ENCODE measurements around the gene IPO11. TPM values are rescaled to one million over a fixed set of nuclear protein-coding genes. Genes with fewer than 3 reads are reported as not detected.

Gene IPO11
- total and polyA plus RNA-seq, 4 donors = 4.7 to 20.6 (median 9.0) TPM

DNA sequence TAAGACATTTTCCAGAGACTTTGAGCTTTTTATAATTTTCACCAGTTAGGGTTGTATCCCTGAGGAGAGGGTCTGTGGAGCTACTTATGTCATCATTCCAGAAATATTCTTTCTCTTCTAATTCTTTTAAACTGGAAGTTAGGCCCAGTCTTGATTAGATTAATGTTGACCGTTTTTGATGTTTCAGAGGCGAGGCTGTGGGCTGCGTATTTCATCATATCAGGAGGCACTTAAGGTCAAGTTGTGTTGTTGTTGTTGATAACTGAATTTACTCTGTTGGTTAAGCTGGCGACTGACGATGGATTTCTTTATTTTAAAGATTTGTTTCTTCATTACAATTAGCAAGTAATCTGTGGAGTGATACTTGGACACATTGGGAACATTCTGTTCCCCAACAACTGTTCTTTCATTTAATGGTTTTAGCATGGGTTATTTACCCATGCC, 20.1 kb downstream of the IPO11 start (continued):
- TF ChIP-seq, protein P1, sequence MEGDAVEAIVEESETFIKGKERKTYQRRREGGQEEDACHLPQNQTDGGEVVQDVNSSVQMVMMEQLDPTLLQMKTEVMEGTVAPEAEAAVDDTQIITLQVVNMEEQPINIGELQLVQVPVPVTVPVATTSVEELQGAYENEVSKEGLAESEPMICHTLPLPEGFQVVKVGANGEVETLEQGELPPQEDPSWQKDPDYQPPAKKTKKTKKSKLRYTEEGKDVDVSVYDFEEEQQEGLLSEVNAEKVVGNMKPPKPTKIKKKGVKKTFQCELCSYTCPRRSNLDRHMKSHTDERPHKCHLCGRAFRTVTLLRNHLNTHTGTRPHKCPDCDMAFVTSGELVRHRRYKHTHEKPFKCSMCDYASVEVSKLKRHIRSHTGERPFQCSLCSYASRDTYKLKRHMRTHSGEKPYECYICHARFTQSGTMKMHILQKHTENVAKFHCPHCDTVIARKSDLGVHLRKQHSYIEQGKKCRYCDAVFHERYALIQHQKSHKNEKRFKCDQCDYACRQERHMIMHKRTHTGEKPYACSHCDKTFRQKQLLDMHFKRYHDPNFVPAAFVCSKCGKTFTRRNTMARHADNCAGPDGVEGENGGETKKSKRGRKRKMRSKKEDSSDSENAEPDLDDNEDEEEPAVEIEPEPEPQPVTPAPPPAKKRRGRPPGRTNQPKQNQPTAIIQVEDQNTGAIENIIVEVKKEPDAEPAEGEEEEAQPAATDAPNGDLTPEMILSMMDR (IDR thresholded peaks at IDR 0.05; ENCODE audit: low read depth, low read length, missing input control) = no peak
- TF ChIP-seq TAF1 (conservative IDR thresholded peaks at IDR 0.05) (no peak), EGR1 (IDR thresholded peaks at IDR 0.05; ENCODE audit: low read depth in 2 of 2) (no peak), GABPA (IDR thresholded peaks at IDR 0.05 in 1 of 2, conservative IDR thresholded peaks at IDR 0.05 in 1 of 2) (no peak), FOXA1 (IDR thresholded peaks at IDR 0.05) (no peak), NR2F2 (IDR thresholded peaks at IDR 0.05) (peak; percentile 59), SP1 (IDR thresholded peaks at IDR 0.05) (peak; percentile 48)
- TF ChIP-seq, protein P2, sequence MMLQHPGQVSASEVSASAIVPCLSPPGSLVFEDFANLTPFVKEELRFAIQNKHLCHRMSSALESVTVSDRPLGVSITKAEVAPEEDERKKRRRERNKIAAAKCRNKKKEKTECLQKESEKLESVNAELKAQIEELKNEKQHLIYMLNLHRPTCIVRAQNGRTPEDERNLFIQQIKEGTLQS (IDR thresholded peaks at IDR 0.05) = no peak
- TF ChIP-seq, protein P3, sequence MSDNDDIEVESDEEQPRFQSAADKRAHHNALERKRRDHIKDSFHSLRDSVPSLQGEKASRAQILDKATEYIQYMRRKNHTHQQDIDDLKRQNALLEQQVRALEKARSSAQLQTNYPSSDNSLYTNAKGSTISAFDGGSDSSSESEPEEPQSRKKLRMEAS (IDR thresholded peaks at IDR 0.05) = no peak

DNA sequence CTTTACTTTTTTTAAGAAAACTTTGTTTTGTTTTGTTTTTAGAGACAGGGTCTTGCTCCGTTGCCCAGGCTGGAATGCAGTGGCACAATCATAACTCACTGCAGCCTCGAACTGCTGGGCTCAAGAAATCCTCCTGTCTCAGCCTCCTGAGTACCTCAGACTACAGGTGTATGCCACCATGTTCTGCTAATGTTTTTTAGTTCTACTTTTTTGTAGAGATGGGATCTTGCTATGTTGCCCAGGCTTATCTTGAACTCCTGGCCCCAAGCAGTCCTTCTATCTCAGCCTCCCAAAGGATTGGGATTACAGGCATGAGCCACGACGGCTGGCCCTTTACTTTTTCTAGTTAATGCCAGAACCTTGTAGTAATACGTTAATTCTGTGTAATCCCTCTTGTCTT, 36.0 kb downstream of the IPO11 start:
- no peak for DNase-seq (ENCODE audit: low spot score)
- peaks cover 3 to 15% (median 7%) of the 10 kb centered on the region in 4 donors for H3K36me3 ChIP-seq (ENCODE audit: control insufficient read depth in 4 of 4, insufficient read depth in 3 of 4, low read depth in 1 of 4, low read length in 3 of 4)
- 97% methylated on average over 5 of the region's 5 CpGs for WGBS
- H3K4me1 ChIP-seq (ENCODE audit: control insufficient read depth in 4 of 4, insufficient read depth in 4 of 4, low read length in 3 of 4) = no peaks in the 10 kb centered on the region
- no peak overlapping the region for H3K27ac ChIP-seq (ENCODE audit: low read depth in 1 of 2, low read length in 2 of 2)
- no peak overlapping the region for H3K9ac ChIP-seq (ENCODE audit: low read depth in 1 of 2, low read length in 2 of 2)
- no peaks in the 10 kb centered on the region for H3K9me3 ChIP-seq (ENCODE audit: control insufficient read depth in 4 of 4, low read length in 3 of 4)
- TF ChIP-seq FOXA2 (IDR thresholded peaks at IDR 0.05) (no peak), HNF4G (IDR thresholded peaks at IDR 0.05) (no peak), JUND (IDR thresholded peaks at IDR 0.05) (no peak), GABPA (IDR thresholded peaks at IDR 0.05 in 1 of 2, conservative IDR thresholded peaks at IDR 0.05 in 1 of 2) (no peak), RAD21 (IDR thresholded peaks at IDR 0.05) (no peak), FOXA1 (IDR thresholded peaks at IDR 0.05) (no peak), SP1 (IDR thresholded peaks at IDR 0.05) (no peak), TAF1 (conservative IDR thresholded peaks at IDR 0.05) (no peak), YY1 (IDR thresholded peaks at IDR 0.05) (no peak), HNF4A (conservative IDR thresholded peaks at IDR 0.05) (no peak), NR2F2 (IDR thresholded peaks at IDR 0.05) (no peak), EGR1 (IDR thresholded peaks at IDR 0.05; ENCODE audit: low read depth in 2 of 2) (no peak), RXRA (IDR thresholded peaks at IDR 0.05) (no peak)
- TF ChIP-seq, protein P3 (IDR thresholded peaks at IDR 0.05) = no peak
- TF ChIP-seq, protein P2 (IDR thresholded peaks at IDR 0.05) = no peak
- TF ChIP-seq, protein P4, sequence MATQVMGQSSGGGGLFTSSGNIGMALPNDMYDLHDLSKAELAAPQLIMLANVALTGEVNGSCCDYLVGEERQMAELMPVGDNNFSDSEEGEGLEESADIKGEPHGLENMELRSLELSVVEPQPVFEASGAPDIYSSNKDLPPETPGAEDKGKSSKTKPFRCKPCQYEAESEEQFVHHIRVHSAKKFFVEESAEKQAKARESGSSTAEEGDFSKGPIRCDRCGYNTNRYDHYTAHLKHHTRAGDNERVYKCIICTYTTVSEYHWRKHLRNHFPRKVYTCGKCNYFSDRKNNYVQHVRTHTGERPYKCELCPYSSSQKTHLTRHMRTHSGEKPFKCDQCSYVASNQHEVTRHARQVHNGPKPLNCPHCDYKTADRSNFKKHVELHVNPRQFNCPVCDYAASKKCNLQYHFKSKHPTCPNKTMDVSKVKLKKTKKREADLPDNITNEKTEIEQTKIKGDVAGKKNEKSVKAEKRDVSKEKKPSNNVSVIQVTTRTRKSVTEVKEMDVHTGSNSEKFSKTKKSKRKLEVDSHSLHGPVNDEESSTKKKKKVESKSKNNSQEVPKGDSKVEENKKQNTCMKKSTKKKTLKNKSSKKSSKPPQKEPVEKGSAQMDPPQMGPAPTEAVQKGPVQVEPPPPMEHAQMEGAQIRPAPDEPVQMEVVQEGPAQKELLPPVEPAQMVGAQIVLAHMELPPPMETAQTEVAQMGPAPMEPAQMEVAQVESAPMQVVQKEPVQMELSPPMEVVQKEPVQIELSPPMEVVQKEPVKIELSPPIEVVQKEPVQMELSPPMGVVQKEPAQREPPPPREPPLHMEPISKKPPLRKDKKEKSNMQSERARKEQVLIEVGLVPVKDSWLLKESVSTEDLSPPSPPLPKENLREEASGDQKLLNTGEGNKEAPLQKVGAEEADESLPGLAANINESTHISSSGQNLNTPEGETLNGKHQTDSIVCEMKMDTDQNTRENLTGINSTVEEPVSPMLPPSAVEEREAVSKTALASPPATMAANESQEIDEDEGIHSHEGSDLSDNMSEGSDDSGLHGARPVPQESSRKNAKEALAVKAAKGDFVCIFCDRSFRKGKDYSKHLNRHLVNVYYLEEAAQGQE (IDR thresholded peaks at IDR 0.05) = no peak
- TF ChIP-seq, protein P1 (IDR thresholded peaks at IDR 0.05; ENCODE audit: low read depth, low read length, missing input control) = no peak
- H3K27me3 ChIP-seq (ENCODE audit: control insufficient read depth in 4 of 4, insufficient read depth in 4 of 4, low read length in 3 of 4) = no peaks in the 10 kb centered on the region
- no peak overlapping the region for H3K4me3 ChIP-seq (ENCODE audit: low read depth in 1 of 3, low read length in 3 of 3)

Data from liver (tissue), 9 donors.